GM12878 (cell line): Measurements from ENCODE around the gene C5. TPM values are rescaled to one million over a fixed set of nuclear protein-coding genes. Genes with fewer than 3 reads are reported as not detected.

Experiments
- BHLHE40 ChIP-seq, 2 experiments: fragments of 450-650 bp in 1 of 2; IDR thresholded peaks; 2 replicates each; pipeline ENCODE4 v1.6.1; 2011 to 2017; ENCODE audit warnings: low read depth in 2 of 2, borderline replicate concordance in 1 of 2, improper control_type of control experiment in 1 of 2, low read length in 1 of 2, mild to moderate bottlenecking in 1 of 2
- BRCA1 ChIP-seq: IDR thresholded peaks from 2 replicates; pipeline ENCODE4 v1.6.1; 2011; ENCODE audit warnings: low read depth, low read length, improper control_type of control experiment
- EP300 ChIP-seq, 2 experiments: fragments of 150-350 bp in 1 of 2; IDR thresholded peaks; 2 replicates each; pipeline ENCODE4 v1.6.1; 2011 to 2012; ENCODE audit warnings: low read depth in 2 of 2, low read length in 2 of 2, borderline replicate concordance in 1 of 2, improper control_type of control experiment in 1 of 2, inconsistent platforms in 1 of 2; ENCODE audit not compliant: control insufficient read depth in 1 of 2
- PKNOX1 ChIP-seq: fragments of 450-650 bp; IDR thresholded peaks from 2 replicates; pipeline ENCODE4 v1.6.1; 2016; ENCODE audit warnings: mild to moderate bottlenecking
- RAD21 ChIP-seq: IDR thresholded peaks from 2 replicates; pipeline ENCODE4 v1.6.1; 2011; ENCODE audit warnings: mild to moderate bottlenecking, low read depth, low read length, moderate library complexity; ENCODE audit not compliant: insufficient read depth
- RCOR1 ChIP-seq: conservative IDR thresholded peaks from 2 replicates; pipeline ENCODE4 v1.6.1; 2012; ENCODE audit warnings: low read depth, low read length, improper control_type of control experiment
- SUPT20H ChIP-seq: IDR thresholded peaks from 2 replicates; pipeline ENCODE4 v1.6.1; 2011; ENCODE audit warnings: low read depth, mild to moderate bottlenecking, low read length, moderate library complexity, borderline replicate concordance; ENCODE audit not compliant: control insufficient read depth
- TARDBP ChIP-seq: IDR thresholded peaks from 2 replicates; pipeline ENCODE4 v1.6.1; 2016; ENCODE audit warnings: borderline replicate concordance
- ZNF207 ChIP-seq: fragments of 450-650 bp; IDR thresholded peaks from 2 replicates; pipeline ENCODE4 v1.6.1; 2014; ENCODE audit warnings: antibody characterized with exemption, mild to moderate bottlenecking, borderline replicate concordance
- polyA plus RNA-seq, 11 experiments: library from polyadenylated mRNA; depleted of rRNA in 4 of 11; unstranded in 6 of 11; stranded (reverse) in 5 of 11; fragments of >200 nt; fragmentation: Nextera tagmentation in 4 of 11; fragmentation: Illumina TruSeq in 1 of 11; extraction: Ambion mirVana in 4 of 11; extraction: Trizol in 1 of 11; gene quantifications; 1 replicate in 1 of 11; 2 replicates in 10 of 11; pipeline versions ENCODE4 v1.2.1 to v1.2.3, GENCODE V29; 2011 to 2016; ENCODE audit warnings: inconsistent platforms in 2 of 11, missing spikeins in 2 of 11, low read depth in 1 of 11
- total RNA-seq, 4 experiments: library from RNA; depleted of rRNA in 3 of 4; stranded (reverse); fragments of >200 nt in 3 of 4; fragmentation: Illumina TruSeq in 1 of 4; extraction: Trizol in 1 of 4; gene quantifications; 2 replicates each; pipeline versions ENCODE4 v1.2.1 to v1.2.3, GENCODE V29; 2013 to 2021
- TF ChIP-seq, protein P1 (sequence below): fragments of 450-650 bp; IDR thresholded peaks from 2 replicates; pipeline ENCODE4 v1.6.1; 2017; ENCODE audit warnings: mild to moderate bottlenecking, low read depth, inconsistent platforms; ENCODE audit not compliant: poor library complexity, severe bottlenecking
- TF ChIP-seq, protein P2 (sequence below): fragments of 450-650 bp; IDR thresholded peaks from 2 replicates; pipeline ENCODE4 v1.6.1; 2016; ENCODE audit warnings: mild to moderate bottlenecking, moderate library complexity, borderline replicate concordance

C5 gene
- total and polyA plus RNA-seq, 10 of the 15 experiments (the other 5 are each of a cell fraction or from before 2014, with no cell fraction given) = 0.39 to 2.2 (median 1.2) TPM

DNA sequence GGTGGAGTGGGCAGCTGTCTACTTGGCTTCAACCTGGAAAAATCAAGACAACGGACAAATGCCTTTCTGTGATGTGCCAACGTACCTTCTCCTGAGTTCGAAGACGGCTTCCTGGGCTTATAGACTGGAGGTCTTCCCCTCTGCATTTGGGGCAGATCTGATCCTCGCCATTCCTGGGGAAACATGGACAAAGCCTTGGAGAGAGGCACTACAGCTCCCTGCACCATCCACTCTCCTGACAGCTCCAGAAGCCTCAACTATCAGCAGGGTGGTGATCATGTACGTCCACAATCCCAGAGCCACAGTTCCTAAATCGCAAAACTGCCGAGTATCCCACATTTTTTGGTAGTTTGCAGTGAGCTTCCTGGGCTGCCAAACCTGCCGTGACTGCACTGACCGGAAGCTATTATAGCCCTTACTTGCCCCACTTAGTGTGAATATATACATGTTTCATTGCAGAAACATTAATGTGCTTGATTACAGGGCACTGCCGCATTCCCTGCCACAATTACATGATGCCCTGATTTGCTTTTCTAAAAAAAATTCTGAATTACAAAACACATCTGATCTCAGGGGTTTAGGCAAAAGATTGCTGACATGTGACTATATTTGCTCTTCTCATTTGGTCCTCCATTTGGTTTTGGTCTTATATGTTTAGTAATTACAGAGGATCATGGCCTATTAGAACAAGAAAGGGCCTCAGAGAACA, 126.3 kb downstream of the C5 start (continued):
- TF ChIP-seq, protein P1, sequence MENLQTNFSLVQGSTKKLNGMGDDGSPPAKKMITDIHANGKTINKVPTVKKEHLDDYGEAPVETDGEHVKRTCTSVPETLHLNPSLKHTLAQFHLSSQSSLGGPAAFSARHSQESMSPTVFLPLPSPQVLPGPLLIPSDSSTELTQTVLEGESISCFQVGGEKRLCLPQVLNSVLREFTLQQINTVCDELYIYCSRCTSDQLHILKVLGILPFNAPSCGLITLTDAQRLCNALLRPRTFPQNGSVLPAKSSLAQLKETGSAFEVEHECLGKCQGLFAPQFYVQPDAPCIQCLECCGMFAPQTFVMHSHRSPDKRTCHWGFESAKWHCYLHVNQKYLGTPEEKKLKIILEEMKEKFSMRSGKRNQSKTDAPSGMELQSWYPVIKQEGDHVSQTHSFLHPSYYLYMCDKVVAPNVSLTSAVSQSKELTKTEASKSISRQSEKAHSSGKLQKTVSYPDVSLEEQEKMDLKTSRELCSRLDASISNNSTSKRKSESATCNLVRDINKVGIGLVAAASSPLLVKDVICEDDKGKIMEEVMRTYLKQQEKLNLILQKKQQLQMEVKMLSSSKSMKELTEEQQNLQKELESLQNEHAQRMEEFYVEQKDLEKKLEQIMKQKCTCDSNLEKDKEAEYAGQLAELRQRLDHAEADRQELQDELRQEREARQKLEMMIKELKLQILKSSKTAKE = no peak
- TF ChIP-seq ZNF207 (no peak), EP300 (IDR thresholded peaks at IDR 0.05; ENCODE audit: borderline replicate concordance in 1 of 2, control insufficient read depth in 1 of 2, low read depth in 2 of 2, low read length in 2 of 2) (no peak), SUPT20H (no peak), RAD21 (no peak), BRCA1 (no peak), PKNOX1 (no peak), BHLHE40 (IDR thresholded peaks at IDR 0.05; ENCODE audit: borderline replicate concordance in 1 of 2, low read depth in 2 of 2, low read length in 1 of 2) (0 out of 4 replicates have a peak, but pooled peaks of 1 of the 2 experiments have one; percentile 13), RCOR1 (no peak), TARDBP (no peak)
- TF ChIP-seq, protein P2, sequence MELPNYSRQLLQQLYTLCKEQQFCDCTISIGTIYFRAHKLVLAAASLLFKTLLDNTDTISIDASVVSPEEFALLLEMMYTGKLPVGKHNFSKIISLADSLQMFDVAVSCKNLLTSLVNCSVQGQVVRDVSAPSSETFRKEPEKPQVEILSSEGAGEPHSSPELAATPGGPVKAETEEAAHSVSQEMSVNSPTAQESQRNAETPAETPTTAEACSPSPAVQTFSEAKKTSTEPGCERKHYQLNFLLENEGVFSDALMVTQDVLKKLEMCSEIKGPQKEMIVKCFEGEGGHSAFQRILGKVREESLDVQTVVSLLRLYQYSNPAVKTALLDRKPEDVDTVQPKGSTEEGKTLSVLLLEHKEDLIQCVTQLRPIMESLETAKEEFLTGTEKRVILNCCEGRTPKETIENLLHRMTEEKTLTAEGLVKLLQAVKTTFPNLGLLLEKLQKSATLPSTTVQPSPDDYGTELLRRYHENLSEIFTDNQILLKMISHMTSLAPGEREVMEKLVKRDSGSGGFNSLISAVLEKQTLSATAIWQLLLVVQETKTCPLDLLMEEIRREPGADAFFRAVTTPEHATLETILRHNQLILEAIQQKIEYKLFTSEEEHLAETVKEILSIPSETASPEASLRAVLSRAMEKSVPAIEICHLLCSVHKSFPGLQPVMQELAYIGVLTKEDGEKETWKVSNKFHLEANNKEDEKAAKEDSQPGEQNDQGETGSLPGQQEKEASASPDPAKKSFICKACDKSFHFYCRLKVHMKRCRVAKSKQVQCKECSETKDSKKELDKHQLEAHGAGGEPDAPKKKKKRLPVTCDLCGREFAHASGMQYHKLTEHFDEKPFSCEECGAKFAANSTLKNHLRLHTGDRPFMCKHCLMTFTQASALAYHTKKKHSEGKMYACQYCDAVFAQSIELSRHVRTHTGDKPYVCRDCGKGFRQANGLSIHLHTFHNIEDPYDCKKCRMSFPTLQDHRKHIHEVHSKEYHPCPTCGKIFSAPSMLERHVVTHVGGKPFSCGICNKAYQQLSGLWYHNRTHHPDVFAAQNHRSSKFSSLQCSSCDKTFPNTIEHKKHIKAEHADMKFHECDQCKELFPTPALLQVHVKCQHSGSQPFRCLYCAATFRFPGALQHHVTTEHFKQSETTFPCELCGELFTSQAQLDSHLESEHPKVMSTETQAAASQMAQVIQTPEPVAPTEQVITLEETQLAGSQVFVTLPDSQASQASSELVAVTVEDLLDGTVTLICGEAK = no peak
